ENCODE results near the gene NRCAM.

Gene NRCAM

GRCh38 chr7:108248418-108248817 is 207.8 kb downstream of the NRCAM start:
- DNase-seq (ENCODE audit: low read depth in 2 of 2) = no peak

- no peak for DNase-seq (ENCODE audit: low read depth in 2 of 2)
Measured at GRCh38 chr7:108247614-108248013, 208.6 kb downstream of the NRCAM start.

- DNase-seq (ENCODE audit: low read depth in 2 of 2) = no peak
Measured at GRCh38 chr7:108246227-108246837, 209.9 kb downstream of the NRCAM start.

DNA sequence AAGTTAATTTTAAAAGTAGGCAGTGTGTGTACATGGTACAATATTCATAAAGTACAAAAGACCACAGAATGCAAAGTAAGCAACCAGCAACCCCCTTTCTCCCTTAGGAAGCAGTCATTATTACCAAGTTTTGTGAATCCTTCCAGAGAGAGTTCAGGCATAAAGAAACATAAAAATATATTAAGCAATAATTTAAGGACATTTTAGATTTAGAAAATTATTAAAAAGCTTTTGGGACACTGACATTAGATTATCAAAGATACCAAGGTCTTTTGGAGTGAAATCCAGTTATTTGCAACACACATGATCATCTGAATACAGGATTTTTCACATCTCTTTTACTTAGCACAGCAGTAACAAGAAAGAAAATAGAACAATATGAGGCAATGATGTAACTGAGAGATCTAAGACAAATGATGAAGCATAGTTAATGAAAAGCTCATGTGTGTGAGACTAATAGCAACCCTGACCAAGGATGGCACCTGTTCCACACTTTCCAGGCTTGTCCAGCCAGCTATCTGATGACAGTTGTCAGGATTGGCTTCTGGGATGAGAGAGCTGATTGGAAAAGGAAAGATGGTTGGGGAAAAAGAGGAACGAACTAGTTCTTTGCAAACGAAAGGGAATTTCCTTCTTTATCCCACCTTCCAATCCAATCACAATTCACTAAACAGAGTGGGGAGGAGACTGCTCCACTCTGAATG is 210.6 kb downstream of the NRCAM start:
- no peak for DNase-seq (ENCODE audit: low read depth in 2 of 2)

GRCh38 chr7:108244110-108244509 is 212.1 kb downstream of the NRCAM start:
- no peak for DNase-seq (ENCODE audit: low read depth in 2 of 2)

GRCh38 chr7:108239501-108240225 is 216.6 kb downstream of the NRCAM start:
- no peak for DNase-seq (ENCODE audit: low read depth in 2 of 2)

DNA sequence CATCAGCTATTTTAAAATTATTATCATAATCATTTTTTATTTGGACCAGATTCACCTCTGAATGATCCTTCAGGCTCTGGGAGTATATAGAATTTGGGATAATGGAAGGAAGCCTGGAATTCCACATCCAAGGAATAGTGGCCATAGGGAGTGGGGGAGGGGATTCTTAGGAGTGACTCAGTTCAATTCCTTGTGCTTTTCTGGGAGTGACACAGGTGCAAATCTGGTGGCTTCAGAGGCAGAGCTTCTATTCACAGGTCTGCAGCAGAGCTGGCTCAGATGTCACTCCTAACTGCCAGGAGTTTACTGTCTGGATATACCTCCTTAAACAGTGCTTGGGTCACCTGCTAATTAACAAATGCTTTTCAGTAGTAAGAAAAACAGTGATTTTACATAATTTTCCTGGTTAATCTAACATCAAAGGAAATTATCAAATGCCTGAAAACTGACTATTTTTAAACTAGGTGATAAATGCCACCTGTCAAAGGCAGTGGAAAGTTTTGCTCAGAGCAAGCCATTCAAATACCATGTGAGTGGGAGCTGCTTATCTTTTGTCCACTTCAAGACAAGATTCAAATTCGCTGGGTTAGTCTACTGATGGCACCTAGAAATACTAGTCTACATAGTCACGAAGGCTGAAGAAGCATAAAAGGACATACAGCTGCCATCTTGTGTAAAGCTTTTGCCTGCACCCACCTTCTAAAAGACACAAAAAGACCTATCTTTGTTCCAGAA is 219.4 kb downstream of the NRCAM start:
- no peak for DNase-seq (ENCODE audit: low read depth in 2 of 2)

- no peak for DNase-seq (ENCODE audit: low read depth in 2 of 2)
Measured at GRCh38 chr7:108235451-108236061, 220.7 kb downstream of the NRCAM start.

DNA sequence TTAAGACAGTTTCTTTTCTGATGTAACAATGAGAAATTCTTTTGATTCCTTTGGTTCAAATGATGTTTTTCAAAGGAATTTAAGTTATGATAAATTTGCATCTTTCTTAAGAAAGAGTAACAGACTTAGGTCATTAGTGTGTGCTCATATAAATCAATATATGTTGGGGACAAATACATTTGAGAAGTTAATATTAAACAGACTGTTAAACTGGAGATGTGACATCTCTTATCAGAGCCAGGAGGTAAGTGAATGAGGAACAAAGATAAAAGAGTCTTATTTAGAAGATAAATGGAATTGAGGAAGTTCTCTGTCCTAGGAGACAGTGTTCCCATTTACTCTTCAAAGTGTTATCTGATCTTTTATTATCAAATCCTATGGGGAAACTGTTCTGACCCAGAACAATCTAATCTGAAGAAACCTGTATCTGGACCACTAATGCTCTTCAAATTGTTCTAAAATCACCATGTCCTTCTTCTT is 221.2 kb downstream of the NRCAM start:
- no peak for DNase-seq (ENCODE audit: low read depth in 2 of 2)

DNA sequence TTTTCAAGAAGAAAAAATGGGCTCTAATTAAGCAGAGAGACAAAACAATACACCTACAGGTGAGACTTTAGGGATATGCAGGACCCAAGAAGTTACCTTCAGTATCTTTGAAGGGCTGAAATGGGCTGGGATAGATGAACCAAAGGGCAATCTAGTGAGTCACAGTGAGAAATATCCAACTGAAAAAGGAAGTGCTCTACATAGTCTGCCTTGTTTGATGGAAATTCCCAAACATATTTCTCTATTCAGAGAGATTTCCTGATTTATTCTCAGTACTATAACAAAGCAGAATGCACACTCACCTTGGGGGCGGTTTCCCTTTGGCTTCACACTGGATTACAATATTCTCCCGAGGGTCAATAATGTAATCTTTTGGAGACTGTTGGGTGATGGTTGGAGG is 222.0 kb downstream of the NRCAM start:
- no peak for DNase-seq (ENCODE audit: low read depth in 2 of 2)

GRCh38 chr7:108232076-108232475 is 224.2 kb downstream of the NRCAM start:
- no peak for DNase-seq (ENCODE audit: low read depth in 2 of 2)

DNA sequence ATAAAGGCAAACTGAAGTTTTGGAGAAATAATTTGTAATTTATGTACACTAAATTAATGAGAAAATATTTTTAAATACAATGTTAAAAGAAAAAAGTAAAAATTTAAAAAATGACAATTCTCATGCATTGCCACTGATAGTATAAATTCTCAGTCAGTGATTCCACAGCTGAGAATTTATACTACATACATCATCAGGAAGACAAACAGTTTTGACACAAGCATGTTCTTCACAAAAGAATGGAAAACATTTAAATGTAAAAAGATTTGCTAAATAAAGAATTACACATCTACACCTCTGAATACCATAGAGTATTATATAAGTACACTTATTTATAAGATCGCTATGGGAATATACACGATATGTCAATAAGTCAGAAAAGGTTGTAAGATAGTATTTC is 225.0 kb downstream of the NRCAM start:
- DNase-seq (ENCODE audit: low read depth in 2 of 2) = no peak

DNA sequence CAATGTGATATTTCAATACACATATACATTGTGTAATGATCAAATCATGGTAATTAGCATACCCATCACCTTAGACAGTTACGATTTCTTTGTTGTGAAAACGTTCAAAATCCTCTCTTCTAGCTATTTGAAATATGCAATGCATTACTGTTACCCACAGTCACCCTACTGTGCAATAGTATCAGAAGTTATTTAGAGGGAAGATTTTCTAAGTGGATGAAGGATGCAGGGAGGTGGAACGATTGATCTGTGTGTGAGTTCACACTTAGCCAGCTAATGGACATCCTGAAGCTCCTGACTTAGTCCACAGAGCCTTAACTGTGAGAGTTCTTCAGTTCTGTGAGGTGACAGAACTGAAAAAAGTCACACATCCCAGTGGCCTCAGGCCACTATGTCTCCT is 228.9 kb downstream of the NRCAM start:
- no peak for DNase-seq (ENCODE audit: low read depth in 2 of 2)

DNA sequence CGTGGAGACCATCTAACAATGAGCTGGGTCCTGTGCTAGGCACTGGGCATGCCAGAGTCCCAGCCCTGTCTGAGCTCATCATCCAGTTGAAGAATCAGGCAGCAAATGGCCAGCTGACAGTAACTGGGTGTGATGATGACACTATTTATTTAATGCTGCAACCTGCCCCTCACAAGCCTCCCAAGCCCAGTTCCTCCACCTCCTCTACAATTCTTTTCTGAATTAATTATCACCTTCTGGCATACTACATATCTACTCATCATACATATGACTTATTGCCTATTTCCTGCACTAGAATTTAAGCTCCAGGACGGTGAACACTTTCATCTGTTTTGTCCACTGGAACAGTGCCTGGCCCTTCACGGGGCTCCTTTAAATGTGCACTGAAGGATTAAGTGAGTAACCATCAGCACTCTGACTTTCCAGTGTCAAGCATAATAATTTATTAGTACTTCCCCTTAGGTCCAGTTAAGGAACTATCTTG is 229.4 kb downstream of the NRCAM start:
- no peak for DNase-seq (ENCODE audit: low read depth in 2 of 2)

GRCh38 chr7:108225531-108226181 is 230.6 kb downstream of the NRCAM start:
- no peak for DNase-seq (ENCODE audit: low read depth in 2 of 2)

GRCh38 chr7:108224387-108224786 is 231.8 kb downstream of the NRCAM start:
- DNase-seq (ENCODE audit: low read depth in 2 of 2) = no peak

DNA sequence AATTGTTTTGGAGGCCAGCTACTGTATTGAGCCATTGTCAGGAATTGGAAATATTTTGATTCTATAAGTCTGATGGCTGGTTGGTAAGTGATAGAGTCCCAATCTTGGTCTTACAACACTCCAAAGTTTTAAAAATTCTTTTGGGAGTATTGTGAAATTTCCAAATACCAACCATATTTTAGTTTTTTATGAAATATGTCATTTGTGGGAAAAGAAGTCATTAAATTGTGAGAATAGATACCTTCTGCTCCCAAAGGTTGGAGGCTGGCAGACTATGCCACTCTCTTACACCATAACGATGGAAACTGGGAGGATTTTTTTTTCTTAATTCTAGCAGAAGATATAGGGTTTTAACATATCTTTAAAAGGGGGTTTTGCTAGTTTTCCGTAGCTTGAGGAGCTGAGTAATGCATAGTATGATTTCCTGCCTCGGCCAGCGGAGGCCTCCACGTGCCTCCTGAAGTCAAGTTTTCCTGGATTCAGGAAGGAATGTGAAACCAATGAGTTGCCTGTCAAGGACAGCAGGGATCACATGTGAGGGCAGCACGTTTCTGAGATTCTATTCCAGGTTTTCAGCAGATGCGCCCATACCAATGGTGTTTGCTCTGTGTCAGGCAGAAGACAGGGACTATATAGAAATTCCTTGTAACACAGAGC is 233.9 kb downstream of the NRCAM start:
- DNase-seq (ENCODE audit: low read depth in 2 of 2) = no peak

GRCh38 chr7:108211382-108212201 is 244.6 kb downstream of the NRCAM start:
- DNase-seq (ENCODE audit: low read depth in 2 of 2) = no peak

DNA sequence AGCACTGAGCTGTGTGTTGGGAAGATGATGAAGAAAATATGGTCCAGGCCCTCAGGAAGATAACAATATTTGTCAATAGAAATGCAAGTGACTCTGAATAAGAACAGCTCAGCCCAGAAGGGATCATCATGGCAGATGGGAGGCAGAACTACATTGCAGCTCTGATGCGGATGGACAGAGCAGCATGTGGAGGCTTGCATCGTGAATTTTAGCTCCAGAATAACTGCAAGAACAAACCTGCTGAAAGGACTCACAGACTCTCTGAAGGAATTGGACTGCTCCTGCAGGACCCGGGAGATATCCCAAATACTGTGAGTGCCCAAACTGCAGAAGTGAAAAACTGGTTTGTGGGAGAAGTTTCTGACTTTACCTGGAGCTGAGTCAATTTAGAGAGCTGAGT is 245.4 kb downstream of the NRCAM start:
- no peak for DNase-seq (ENCODE audit: low read depth in 2 of 2)

DNA sequence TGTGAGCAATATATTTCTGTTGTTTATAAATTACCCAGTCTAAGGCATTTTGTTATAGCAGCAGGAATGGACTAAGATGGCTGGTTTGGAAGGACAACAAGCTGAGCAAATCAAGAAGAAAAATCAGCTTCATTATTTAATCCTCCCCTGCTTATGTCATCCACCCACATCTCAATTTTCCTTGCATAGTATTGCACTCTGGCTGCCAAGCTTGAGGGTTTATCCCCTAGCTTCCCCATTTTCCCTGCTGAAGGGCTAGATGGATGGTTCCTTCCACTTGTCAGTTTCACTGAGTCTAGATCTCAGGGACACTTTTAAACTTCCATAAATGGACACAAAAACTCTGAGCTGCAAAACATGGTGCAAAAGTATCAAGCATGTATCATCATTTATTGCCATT is 250.9 kb downstream of the NRCAM start:
- no peak for DNase-seq (ENCODE audit: low read depth in 2 of 2)
